GM23338 (cell line): ENCODE data around the gene VEPH1.

Source experiments
- CTCF ChIP-seq, 2 experiments: fragments of 200-600 bp in 1 of 2; sonication (generic) in 1 of 2; conservative IDR thresholded peaks; 2 replicates each; pipeline versions ENCODE4 v1.5.1 to v1.6.1; 2016 to 2017; ENCODE audit warnings: antibody characterized with exemption in 2 of 2, low read depth in 2 of 2, mild to moderate bottlenecking in 2 of 2, moderate library complexity in 1 of 2
- EZH2 ChIP-seq: fragments of 200-600 bp; sonication (generic); IDR thresholded peaks from one replicate; pipeline ENCODE4 v1.8.0; 2017; ENCODE audit warnings: antibody characterized with exemption, mild to moderate bottlenecking, low read depth; ENCODE audit not compliant: unreplicated experiment
- EZH2phosphoT487 ChIP-seq: fragments of 200-600 bp; sonication (generic); IDR thresholded peaks from one replicate; pipeline ENCODE4 v1.8.1; 2018; ENCODE audit warnings: antibody characterized with exemption; ENCODE audit not compliant: unreplicated experiment
- POLR2AphosphoS5 ChIP-seq: IDR thresholded peaks from 2 replicates; pipeline ENCODE4 v1.6.1; 2016; ENCODE audit warnings: antibody characterized with exemption, low read depth
- REST ChIP-seq: IDR thresholded peaks from one replicate; pipeline ENCODE4 v1.6.1; 2018; ENCODE audit warnings: antibody characterized with exemption; ENCODE audit not compliant: unreplicated experiment

GRCh38 chr3:157360044-157360443, 143.2 kb downstream of the VEPH1 start:
- TF ChIP-seq CTCF (conservative IDR thresholded peaks at IDR 0.05; ENCODE audit: low read depth in 2 of 2) (no peak), REST (no peak), EZH2 (no peak), EZH2phosphoT487 (no peak), POLR2AphosphoS5 (no peak)
